GM12878 (cell line): ENCODE data around the gene TTC33.

Experiments
- EP300 ChIP-seq, 2 experiments: fragments of 150-350 bp in 1 of 2; IDR thresholded peaks; 2 replicates each; pipeline ENCODE4 v1.6.1; 2011 to 2012; ENCODE audit warnings: low read depth in 2 of 2, low read length in 2 of 2, borderline replicate concordance in 1 of 2, improper control_type of control experiment in 1 of 2, inconsistent platforms in 1 of 2; ENCODE audit not compliant: control insufficient read depth in 1 of 2
- EZH2 ChIP-seq: IDR thresholded peaks from 2 replicates; pipeline ENCODE4 v1.6.1; 2012; ENCODE audit warnings: low read depth, mild to moderate bottlenecking, control low read depth, inconsistent platforms, low read length, borderline replicate concordance; ENCODE audit not compliant: control insufficient read depth
- JUNB ChIP-seq: IDR thresholded peaks from 2 replicates; pipeline ENCODE4 v1.6.1; 2016; ENCODE audit warnings: antibody characterized with exemption, mild to moderate bottlenecking
- NRF1 ChIP-seq: conservative IDR thresholded peaks from 2 replicates; pipeline ENCODE4 v1.6.1; 2011; ENCODE audit warnings: mild to moderate bottlenecking, low read depth, low read length, improper control_type of control experiment
- PBX3 ChIP-seq: IDR thresholded peaks from 2 replicates; pipeline ENCODE4 v1.6.1; 2011; ENCODE audit warnings: mild to moderate bottlenecking, low read depth, low read length, moderate library complexity; ENCODE audit not compliant: insufficient replicate concordance
- REST ChIP-seq: IDR thresholded peaks from 2 replicates; pipeline ENCODE4 v1.6.1; 2012; ENCODE audit warnings: mild to moderate bottlenecking, low read depth, low read length
- SRF ChIP-seq, 2 experiments: IDR thresholded peaks; 2 replicates each; pipeline ENCODE4 v1.6.1; 2011; ENCODE audit warnings: low read depth in 2 of 2, low read length in 2 of 2, mild to moderate bottlenecking in 1 of 2, moderate library complexity in 1 of 2
- TCF7 ChIP-seq: IDR thresholded peaks from 2 replicates; pipeline ENCODE4 v1.6.1; 2014; ENCODE audit warnings: antibody characterized with exemption, borderline replicate concordance
- TF ChIP-seq, protein P1 (sequence below), 3 experiments: IDR thresholded peaks in 2 of 3; conservative IDR thresholded peaks in 1 of 3; 2 replicates each; pipeline ENCODE4 v1.5.1; 2011; ENCODE audit warnings: low read depth in 3 of 3, low read length in 3 of 3, mild to moderate bottlenecking in 3 of 3, control low read depth in 2 of 3, moderate library complexity in 2 of 3, inconsistent platforms in 1 of 3, mixed read lengths in 1 of 3; ENCODE audit not compliant: control insufficient read depth in 2 of 3, insufficient read depth in 1 of 3; ENCODE audit errors: extremely low read depth in 1 of 3
- TF ChIP-seq, protein P2 (sequence below): IDR thresholded peaks from 2 replicates; pipeline ENCODE4 v1.6.1; 2012; ENCODE audit warnings: low read depth, low read length, improper control_type of control experiment

GRCh38 chr5:40481241-40481640 lies 274.5 kb downstream of the TTC33 start:
- TF ChIP-seq EP300 (IDR thresholded peaks at IDR 0.05; ENCODE audit: borderline replicate concordance in 1 of 2, control insufficient read depth in 1 of 2, low read depth in 2 of 2, low read length in 2 of 2) = no peak
- TF ChIP-seq, protein P1, sequence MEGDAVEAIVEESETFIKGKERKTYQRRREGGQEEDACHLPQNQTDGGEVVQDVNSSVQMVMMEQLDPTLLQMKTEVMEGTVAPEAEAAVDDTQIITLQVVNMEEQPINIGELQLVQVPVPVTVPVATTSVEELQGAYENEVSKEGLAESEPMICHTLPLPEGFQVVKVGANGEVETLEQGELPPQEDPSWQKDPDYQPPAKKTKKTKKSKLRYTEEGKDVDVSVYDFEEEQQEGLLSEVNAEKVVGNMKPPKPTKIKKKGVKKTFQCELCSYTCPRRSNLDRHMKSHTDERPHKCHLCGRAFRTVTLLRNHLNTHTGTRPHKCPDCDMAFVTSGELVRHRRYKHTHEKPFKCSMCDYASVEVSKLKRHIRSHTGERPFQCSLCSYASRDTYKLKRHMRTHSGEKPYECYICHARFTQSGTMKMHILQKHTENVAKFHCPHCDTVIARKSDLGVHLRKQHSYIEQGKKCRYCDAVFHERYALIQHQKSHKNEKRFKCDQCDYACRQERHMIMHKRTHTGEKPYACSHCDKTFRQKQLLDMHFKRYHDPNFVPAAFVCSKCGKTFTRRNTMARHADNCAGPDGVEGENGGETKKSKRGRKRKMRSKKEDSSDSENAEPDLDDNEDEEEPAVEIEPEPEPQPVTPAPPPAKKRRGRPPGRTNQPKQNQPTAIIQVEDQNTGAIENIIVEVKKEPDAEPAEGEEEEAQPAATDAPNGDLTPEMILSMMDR (IDR thresholded peaks at IDR 0.05 in 2 of 3, conservative IDR thresholded peaks at IDR 0.05 in 1 of 3; ENCODE audit: control insufficient read depth in 2 of 3, extremely low read depth in 1 of 3, insufficient read depth in 1 of 3, low read depth in 3 of 3, low read length in 3 of 3) = no peak
- no peak for TF ChIP-seq SRF (IDR thresholded peaks at IDR 0.05; ENCODE audit: low read depth in 2 of 2, low read length in 2 of 2)
- TF ChIP-seq PBX3 = no peak
- no peak for TF ChIP-seq TCF7
- TF ChIP-seq, protein P2, sequence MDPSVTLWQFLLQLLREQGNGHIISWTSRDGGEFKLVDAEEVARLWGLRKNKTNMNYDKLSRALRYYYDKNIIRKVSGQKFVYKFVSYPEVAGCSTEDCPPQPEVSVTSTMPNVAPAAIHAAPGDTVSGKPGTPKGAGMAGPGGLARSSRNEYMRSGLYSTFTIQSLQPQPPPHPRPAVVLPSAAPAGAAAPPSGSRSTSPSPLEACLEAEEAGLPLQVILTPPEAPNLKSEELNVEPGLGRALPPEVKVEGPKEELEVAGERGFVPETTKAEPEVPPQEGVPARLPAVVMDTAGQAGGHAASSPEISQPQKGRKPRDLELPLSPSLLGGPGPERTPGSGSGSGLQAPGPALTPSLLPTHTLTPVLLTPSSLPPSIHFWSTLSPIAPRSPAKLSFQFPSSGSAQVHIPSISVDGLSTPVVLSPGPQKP = no peak
- TF ChIP-seq NRF1 = no peak
- TF ChIP-seq JUNB = no peak
- TF ChIP-seq REST = no peak
- no peak for TF ChIP-seq EZH2
